Measurements from ENCODE around the gene DNAH10.
"Not testable (repeated sequence)": the region's sequence is repeated elsewhere in the genome, so short reads cannot be mapped to it uniquely, and the experiment has no call there.

The DNAH10 gene

DNA sequence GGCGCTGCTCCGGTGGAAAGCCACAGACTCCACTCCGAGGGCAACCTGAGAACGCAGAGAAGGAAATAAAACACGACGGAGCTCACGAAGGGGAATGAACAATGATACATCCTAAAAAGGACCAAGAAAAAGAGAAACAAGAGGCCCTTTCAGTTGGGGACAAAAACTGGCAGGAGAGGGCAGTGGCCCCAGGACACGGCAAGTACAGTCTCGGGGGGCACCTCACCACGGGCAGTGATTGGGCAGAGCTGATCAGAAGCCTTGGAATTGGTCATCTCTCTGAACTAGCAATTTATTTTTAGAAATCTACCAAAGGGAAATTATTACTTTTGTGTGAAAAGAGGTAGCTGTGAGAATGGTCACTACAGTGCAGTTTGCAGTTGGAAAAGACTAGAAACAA is 182.6 kb downstream of the DNAH10 start:
- H3K27ac ChIP-seq (ENCODE audit: low read depth, low read length), result no peak overlapping the region
- no peaks in the 10 kb centered on the region for H3K79me2 ChIP-seq (ENCODE audit: insufficient read depth, low read length)
- no peaks in the 10 kb centered on the region for H4K20me1 ChIP-seq (ENCODE audit: low read depth, low read length)
- H3K36me3 ChIP-seq (ENCODE audit: low read length), result no peaks in the 10 kb centered on the region
- no peak overlapping the region for H3K9ac ChIP-seq (ENCODE audit: low read length)
- no peaks in the 10 kb centered on the region for H3F3A ChIP-seq (ENCODE audit: insufficient read depth)
- H3K4me2 ChIP-seq (ENCODE audit: low read depth, low read length, poor library complexity, severe bottlenecking), result no peak overlapping the region
- TF ChIP-seq, protein P1, sequence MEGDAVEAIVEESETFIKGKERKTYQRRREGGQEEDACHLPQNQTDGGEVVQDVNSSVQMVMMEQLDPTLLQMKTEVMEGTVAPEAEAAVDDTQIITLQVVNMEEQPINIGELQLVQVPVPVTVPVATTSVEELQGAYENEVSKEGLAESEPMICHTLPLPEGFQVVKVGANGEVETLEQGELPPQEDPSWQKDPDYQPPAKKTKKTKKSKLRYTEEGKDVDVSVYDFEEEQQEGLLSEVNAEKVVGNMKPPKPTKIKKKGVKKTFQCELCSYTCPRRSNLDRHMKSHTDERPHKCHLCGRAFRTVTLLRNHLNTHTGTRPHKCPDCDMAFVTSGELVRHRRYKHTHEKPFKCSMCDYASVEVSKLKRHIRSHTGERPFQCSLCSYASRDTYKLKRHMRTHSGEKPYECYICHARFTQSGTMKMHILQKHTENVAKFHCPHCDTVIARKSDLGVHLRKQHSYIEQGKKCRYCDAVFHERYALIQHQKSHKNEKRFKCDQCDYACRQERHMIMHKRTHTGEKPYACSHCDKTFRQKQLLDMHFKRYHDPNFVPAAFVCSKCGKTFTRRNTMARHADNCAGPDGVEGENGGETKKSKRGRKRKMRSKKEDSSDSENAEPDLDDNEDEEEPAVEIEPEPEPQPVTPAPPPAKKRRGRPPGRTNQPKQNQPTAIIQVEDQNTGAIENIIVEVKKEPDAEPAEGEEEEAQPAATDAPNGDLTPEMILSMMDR (IDR thresholded peaks at IDR 0.05; ENCODE audit: insufficient read depth, low read length, poor library complexity, severe bottlenecking), result no peak
- no peak for TF ChIP-seq EZH2phosphoT487 (conservative IDR thresholded peaks at IDR 0.05; ENCODE audit: low read length)
- no peak overlapping the region for H2AFZ ChIP-seq (ENCODE audit: low read depth, low read length, severe bottlenecking)
- no peak overlapping the region for H3K4me3 ChIP-seq (ENCODE audit: insufficient read depth, low read length, poor library complexity, severe bottlenecking)
- no peaks in the 10 kb centered on the region for H3K27me3 ChIP-seq (ENCODE audit: low read length)
- no peaks in the 10 kb centered on the region for H3K9me3 ChIP-seq (ENCODE audit: insufficient read depth, low read length)
- H3K9me2 ChIP-seq (replicated peaks; ENCODE audit: insufficient read depth, low read length), result no peaks in the 10 kb centered on the region

DNA sequence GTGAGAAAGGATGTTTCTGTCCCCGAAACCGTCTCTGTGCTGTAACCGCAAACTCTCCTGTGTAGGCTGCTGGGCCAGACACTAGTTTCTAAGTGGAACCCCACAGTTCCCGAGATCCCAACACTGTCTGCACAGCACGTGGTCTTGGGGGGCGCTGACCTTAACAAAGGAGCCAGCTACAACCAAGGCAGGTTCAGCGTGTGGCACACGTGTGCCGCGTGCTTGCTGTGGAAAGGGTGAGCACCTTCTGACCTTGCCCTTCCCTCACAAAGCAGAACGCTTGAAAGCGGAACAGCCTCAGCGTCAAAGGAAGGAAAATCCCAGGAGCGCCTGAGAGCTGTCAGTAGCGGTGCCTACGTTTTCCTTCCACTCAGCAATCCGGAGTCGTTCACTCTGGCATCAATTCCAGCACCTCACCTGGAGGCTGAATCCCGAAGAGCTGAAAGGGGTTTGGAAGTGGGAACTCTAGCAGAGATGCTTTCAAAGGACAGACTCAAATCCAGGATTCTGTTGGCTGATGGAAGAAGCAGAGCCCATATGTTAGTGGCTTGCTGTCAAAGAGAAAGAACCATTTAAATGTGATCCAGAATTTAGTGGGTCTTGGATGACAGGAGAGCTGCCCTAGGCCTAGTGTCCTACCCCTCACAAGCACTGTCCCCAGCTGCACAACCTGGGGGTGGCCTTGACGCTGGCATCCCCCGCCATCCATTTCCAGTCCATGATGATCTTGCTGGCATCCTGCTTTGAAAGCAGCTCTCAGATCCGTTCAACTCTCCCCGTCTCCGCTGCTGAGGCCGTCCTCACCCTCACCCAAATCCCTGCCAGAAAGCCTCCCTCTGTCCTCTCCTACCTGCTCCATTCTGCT is 183.4 kb downstream of the DNAH10 start:
- H3K79me2 ChIP-seq (ENCODE audit: insufficient read depth, low read length), result no peaks in the 10 kb centered on the region
- H3K4me3 ChIP-seq (ENCODE audit: insufficient read depth, low read length, poor library complexity, severe bottlenecking), result no peak overlapping the region
- H3K27me3 ChIP-seq (ENCODE audit: low read length), result no peaks in the 10 kb centered on the region
- H4K20me1 ChIP-seq (ENCODE audit: low read depth, low read length), result no peaks in the 10 kb centered on the region
- H3K36me3 ChIP-seq (ENCODE audit: low read length), result no peaks in the 10 kb centered on the region
- H3K4me2 ChIP-seq (ENCODE audit: low read depth, low read length, poor library complexity, severe bottlenecking), result no peak overlapping the region
- TF ChIP-seq, protein P1 (IDR thresholded peaks at IDR 0.05; ENCODE audit: insufficient read depth, low read length, poor library complexity, severe bottlenecking), result no peak
- no peak for TF ChIP-seq EZH2phosphoT487 (conservative IDR thresholded peaks at IDR 0.05; ENCODE audit: low read length)
- no peak overlapping the region for H3K27ac ChIP-seq (ENCODE audit: low read depth, low read length)
- H3K9me2 ChIP-seq (replicated peaks; ENCODE audit: insufficient read depth, low read length), result no peaks in the 10 kb centered on the region
- no peak overlapping the region for H2AFZ ChIP-seq (ENCODE audit: low read depth, low read length, severe bottlenecking)
- H3K9ac ChIP-seq (ENCODE audit: low read length), result no peak overlapping the region
- H3F3A ChIP-seq (ENCODE audit: insufficient read depth), result no peaks in the 10 kb centered on the region
- H3K9me3 ChIP-seq (ENCODE audit: insufficient read depth, low read length), result no peaks in the 10 kb centered on the region

DNA sequence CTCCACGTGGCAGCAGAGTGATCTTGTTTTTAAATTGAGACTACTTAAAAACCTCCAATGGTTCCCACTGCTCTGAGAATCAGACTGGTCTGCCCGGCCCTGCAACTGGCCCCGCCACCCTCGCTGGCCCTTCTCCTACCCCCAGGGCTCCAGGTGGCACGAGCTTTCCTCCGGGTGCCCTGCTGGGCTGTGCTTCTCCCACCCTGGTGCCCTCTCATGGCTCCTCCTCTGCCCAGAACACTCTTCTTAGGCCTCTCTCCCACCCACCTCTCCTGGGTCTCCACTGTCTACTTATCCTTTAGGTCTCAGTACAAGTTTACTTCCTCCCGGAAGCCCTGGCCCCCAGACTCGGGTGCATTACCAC is 184.0 kb downstream of the DNAH10 start:
- no peak overlapping the region for H3K4me3 ChIP-seq (ENCODE audit: insufficient read depth, low read length, poor library complexity, severe bottlenecking)
- H2AFZ ChIP-seq (ENCODE audit: low read depth, low read length, severe bottlenecking), result no peak overlapping the region
- H3K79me2 ChIP-seq (ENCODE audit: insufficient read depth, low read length), result no peaks in the 10 kb centered on the region
- no peaks in the 10 kb centered on the region for H4K20me1 ChIP-seq (ENCODE audit: low read depth, low read length)
- H3K36me3 ChIP-seq (ENCODE audit: low read length), result no peaks in the 10 kb centered on the region
- no peak overlapping the region for H3K9ac ChIP-seq (ENCODE audit: low read length)
- no peak for TF ChIP-seq EZH2phosphoT487 (conservative IDR thresholded peaks at IDR 0.05; ENCODE audit: low read length)
- TF ChIP-seq, protein P1 (IDR thresholded peaks at IDR 0.05; ENCODE audit: insufficient read depth, low read length, poor library complexity, severe bottlenecking), result no peak
- H3K9me2 ChIP-seq (replicated peaks; ENCODE audit: insufficient read depth, low read length), result no peaks in the 10 kb centered on the region
- H3K27me3 ChIP-seq (ENCODE audit: low read length), result no peaks in the 10 kb centered on the region
- H3K9me3 ChIP-seq (ENCODE audit: insufficient read depth, low read length), result no peaks in the 10 kb centered on the region
- H3K4me2 ChIP-seq (ENCODE audit: low read depth, low read length, poor library complexity, severe bottlenecking), result no peak overlapping the region
- no peaks in the 10 kb centered on the region for H3F3A ChIP-seq (ENCODE audit: insufficient read depth)
- H3K27ac ChIP-seq (ENCODE audit: low read depth, low read length), result no peak overlapping the region

DNA sequence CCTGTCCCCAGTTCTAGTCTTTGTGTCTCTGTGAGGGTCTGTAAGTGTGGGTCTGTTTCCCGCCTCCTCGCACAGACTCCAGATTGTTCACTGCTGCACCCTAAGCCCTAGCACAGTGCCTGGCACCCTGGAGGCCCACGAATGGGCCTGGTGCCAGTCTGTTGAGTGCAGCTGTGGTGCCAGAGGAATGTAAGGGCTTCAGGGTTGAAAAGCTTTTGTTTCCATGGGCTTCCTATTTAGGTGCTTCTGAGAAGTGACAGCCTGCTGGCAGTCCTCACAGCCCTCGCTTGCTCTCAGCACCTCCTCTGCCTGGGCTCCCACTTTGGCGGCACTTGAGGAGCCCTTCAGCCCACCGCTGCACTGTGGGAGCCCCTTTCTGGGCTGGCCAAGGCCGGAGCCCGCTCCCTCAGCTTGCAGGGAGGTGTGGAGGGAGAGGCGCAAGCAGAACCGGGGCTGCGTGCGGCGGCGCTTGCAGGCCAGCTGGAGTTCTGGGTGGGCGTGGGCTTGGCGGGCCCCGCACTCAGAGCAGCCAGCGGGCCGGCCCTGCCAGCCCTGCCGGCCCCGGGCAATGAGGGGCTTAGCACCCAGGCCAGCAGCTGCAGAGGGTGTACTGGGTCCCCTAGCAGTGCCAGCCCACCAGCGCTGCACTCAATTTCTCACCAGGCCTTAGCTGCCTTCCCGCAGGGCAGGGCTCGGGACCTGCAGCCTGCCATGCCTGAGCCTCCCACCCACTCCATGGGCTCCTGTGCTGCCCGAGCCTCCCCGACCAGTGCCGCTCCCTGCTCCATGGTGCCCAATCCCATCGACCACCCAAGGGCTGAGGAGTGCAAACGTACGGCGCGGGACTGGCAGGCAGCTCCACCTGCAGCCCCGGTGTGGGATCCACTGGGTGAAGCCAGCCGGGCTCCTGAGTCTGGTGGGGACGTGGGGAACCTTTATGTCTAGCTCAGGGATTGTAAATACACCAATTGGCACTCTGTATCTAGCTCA is 184.7 kb downstream of the DNAH10 start:
- not testable (repeated sequence) for H3K36me3 ChIP-seq (ENCODE audit: low read length); H2AFZ ChIP-seq (ENCODE audit: low read depth, low read length, severe bottlenecking); H3K9me2 ChIP-seq (replicated peaks; ENCODE audit: insufficient read depth, low read length); H3F3A ChIP-seq (ENCODE audit: insufficient read depth); H3K4me3 ChIP-seq (ENCODE audit: insufficient read depth, low read length, poor library complexity, severe bottlenecking); H3K4me2 ChIP-seq (ENCODE audit: low read depth, low read length, poor library complexity, severe bottlenecking); H3K9ac ChIP-seq (ENCODE audit: low read length); H3K27me3 ChIP-seq (ENCODE audit: low read length); H3K9me3 ChIP-seq (ENCODE audit: insufficient read depth, low read length); H4K20me1 ChIP-seq (ENCODE audit: low read depth, low read length); H3K27ac ChIP-seq (ENCODE audit: low read depth, low read length); H3K79me2 ChIP-seq (ENCODE audit: insufficient read depth, low read length)

DNA sequence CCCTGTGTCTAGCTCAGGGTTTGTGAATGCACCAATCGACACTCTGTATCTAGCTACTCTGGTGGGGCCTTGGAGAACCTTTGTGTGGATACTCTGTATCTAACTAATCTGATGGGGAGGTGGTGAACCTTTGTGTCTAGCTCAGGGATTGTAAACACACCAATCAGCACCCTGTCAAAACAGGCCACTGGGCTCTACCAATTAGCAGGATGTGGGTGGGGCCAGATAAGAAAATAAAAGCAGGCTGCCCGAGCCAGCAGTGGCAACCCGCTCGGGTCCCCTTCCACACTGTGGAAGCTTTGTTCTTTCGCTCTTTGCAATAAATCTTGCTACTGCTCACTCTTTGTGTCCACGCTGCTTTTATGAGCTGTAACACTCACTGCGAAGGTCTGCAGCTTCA is 185.4 kb downstream of the DNAH10 start:
- H3K36me3 ChIP-seq (ENCODE audit: low read length); H3K4me3 ChIP-seq (ENCODE audit: insufficient read depth, low read length, poor library complexity, severe bottlenecking); H3F3A ChIP-seq (ENCODE audit: insufficient read depth); H4K20me1 ChIP-seq (ENCODE audit: low read depth, low read length); H3K9me3 ChIP-seq (ENCODE audit: insufficient read depth, low read length); H3K27me3 ChIP-seq (ENCODE audit: low read length); H3K9ac ChIP-seq (ENCODE audit: low read length); H2AFZ ChIP-seq (ENCODE audit: low read depth, low read length, severe bottlenecking); H3K9me2 ChIP-seq (replicated peaks; ENCODE audit: insufficient read depth, low read length); H3K27ac ChIP-seq (ENCODE audit: low read depth, low read length); H3K4me2 ChIP-seq (ENCODE audit: low read depth, low read length, poor library complexity, severe bottlenecking); H3K79me2 ChIP-seq (ENCODE audit: insufficient read depth, low read length): not testable (repeated sequence)

Measured in SU-DHL-6 (cell line).